Rectal smooth muscle tissue (tissue), 1 donor: ENCODE measurements around the gene RRP8.

Source experiments
- H3K27ac ChIP-seq: one replicate; pipeline ENCODE4 v1.7.0; 2013; ENCODE audit warnings: low read depth, low read length, inconsistent platforms
- H3K27me3 ChIP-seq: one replicate; pipeline ENCODE4 v1.7.0; 2013; ENCODE audit warnings: low read length; ENCODE audit not compliant: control insufficient read depth, insufficient read depth
- H3K36me3 ChIP-seq: one replicate; pipeline ENCODE4 v1.7.0; 2013; ENCODE audit warnings: low read length; ENCODE audit not compliant: control insufficient read depth, insufficient read depth
- H3K4me1 ChIP-seq: one replicate; pipeline ENCODE4 v1.7.0; 2013; ENCODE audit warnings: low read length; ENCODE audit not compliant: control insufficient read depth, insufficient read depth
- H3K4me3 ChIP-seq: one replicate; pipeline ENCODE4 v1.7.0; 2013; ENCODE audit warnings: low read length
- H3K9ac ChIP-seq: one replicate; pipeline ENCODE4 v1.7.0; 2013; ENCODE audit warnings: low read length

RRP8 gene

DNA sequence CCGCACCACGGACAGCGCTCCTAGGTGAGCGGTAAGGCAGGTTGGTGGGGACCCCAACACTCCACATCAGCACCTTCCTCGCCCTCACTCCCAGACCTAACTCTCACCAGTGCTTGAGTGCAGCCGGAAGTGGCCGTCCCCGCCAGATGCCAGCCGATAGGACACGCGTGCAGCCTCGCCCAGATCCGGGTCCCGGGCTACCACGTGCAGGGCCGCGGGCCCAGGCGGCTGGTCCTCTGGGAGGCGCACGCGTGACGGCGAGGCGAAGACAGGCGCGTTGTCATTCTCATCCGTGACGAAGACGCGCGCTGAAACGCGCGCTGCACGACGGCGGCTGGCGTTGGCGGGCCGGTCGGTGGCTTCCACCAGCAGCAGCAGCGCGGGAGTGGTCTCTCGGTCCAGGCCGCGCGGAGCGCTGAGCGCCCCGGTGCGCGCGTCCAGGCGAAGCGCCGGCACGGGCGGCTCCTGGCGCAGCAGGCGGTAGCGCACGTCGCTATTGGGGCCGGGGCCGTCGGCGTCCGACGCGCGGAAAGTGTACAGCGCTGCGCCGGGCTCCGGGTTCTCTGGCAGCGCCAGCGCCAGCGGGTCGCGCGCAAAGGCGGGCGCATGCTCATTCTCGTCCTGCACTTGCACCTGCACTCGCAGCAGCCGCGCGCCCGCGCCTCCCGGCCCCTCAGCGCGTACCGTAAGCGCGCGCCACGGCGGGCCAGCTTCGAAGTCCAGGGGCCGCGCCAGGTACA lies 26.6 kb upstream of the RRP8 start:
- H3K27ac ChIP-seq = no peak overlapping the region
- no peak overlapping the region for H3K4me3 ChIP-seq
- no peak overlapping the region for H3K9ac ChIP-seq
- peaks cover 39% of the 10 kb centered on the region for H3K36me3 ChIP-seq
- peaks cover 3% of the 10 kb centered on the region for H3K4me1 ChIP-seq
- H3K27me3 ChIP-seq = no peaks in the 10 kb centered on the region

DNA sequence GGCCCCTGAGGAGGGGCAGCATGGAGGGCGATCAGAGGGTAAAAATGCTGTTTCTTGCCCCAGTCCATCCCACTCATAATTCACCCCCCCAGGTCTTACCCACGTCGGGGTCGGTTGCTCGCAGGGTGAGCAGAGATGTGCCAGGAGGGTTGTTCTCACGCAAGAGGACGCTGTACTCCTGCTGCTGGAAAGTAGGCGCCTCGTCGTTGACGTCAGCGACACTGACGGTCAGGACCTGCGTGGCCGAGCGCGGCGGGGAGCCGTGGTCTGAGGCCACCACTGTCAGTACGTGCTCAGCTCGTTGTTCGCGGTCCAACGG lies 26.1 kb upstream of the RRP8 start:
- Histone ChIP-seq H3K4me1 (no peaks in the 10 kb centered on the region), H3K27ac (no peak overlapping the region), H3K27me3 (no peaks in the 10 kb centered on the region), H3K36me3 (peaks cover 39% of the 10 kb centered on the region), H3K4me3 (no peak overlapping the region), H3K9ac (no peak overlapping the region)

DNA sequence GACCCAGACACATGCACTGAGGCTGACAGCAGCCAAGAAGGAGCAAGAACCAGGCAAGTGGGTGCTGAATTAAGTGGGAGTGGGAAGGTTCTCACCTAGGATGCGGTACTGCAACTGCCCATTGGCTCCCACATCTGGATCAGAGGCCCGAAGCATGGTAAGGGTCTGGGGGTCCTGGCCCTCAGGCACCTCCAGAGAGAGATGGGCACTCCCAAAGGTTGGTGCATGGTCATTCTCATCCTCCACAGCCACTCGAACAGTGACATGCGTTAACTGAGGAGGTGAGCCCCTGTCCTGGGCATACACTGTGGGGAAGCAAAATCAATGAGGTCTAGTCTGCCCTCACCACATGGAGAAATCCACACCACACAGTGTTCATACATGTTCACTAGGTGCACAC lies 25.1 kb upstream of the RRP8 start:
- Histone ChIP-seq H3K9ac (no peak overlapping the region), H3K27ac (no peak overlapping the region), H3K4me3 (no peak overlapping the region), H3K36me3 (peaks cover 39% of the 10 kb centered on the region), H3K27me3 (no peaks in the 10 kb centered on the region), H3K4me1 (no peaks in the 10 kb centered on the region)

DNA sequence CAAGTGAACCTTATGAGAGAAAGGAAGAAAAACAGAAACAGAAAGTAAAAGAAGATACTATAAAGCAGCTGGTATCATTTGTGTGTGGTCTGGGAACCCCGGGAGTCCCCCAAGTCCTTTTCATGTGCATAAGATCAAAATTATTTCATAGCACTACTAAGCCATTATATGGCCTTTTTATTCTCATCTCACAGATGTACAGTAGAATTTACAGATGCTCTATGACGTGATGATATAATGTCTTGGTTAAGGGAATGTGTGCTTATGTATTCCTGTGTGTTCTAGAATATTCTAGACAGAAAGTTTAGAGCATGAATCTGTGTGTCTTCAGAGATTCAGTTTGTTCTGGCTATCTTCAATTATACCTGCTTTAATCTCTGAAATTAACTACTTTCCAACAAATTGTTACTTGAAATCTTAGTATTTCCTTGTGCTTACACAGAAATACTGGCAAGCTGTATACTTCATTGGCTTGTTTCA lies 24.4 kb upstream of the RRP8 start:
- no peaks in the 10 kb centered on the region for H3K4me1 ChIP-seq
- no peak overlapping the region for H3K27ac ChIP-seq
- H3K36me3 ChIP-seq = peaks cover 34% of the 10 kb centered on the region
- H3K4me3 ChIP-seq = no peak overlapping the region
- no peaks in the 10 kb centered on the region for H3K27me3 ChIP-seq
- H3K9ac ChIP-seq = no peak overlapping the region

DNA sequence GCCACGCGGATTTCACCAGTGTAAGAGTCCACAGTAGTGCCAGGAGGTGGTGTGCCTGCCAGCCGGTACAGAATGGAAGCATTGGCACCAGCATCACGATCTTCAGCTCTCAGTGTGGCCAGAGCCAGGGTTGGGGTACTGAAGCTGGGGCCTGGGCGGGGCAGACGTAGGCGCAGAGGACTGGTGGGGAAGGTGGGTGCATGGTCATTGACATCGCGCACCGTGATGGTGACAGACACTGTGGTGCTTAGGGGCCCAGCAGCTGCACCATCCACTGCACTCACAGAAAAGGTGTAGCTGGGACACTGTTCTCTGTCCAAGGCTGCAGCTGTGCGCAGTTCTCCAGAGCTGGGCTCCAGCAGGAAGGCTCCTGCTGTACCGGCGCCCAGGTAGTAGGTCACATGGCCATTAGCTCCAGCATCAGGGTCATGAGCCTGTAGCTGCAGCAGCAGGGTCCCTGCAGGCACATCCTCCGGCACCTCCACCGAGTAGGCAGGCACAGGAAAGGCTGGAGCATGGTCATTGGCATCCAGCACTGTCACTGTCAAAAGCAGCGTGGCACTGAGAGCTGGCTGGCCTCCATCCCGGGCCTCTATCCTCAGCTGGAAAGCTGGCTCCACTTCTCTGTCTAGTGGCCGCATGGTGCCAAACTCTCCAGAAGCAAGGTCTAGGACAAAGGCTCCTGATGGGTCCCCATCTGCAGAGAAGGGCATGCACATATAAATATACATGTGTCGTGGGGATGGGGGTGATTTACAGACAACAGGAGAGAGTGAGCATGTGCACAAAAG lies 23.8 kb upstream of the RRP8 start:
- Histone ChIP-seq H3K4me3 (no peak overlapping the region), H3K27ac (no peak overlapping the region), H3K36me3 (peaks cover 34% of the 10 kb centered on the region), H3K9ac (no peak overlapping the region), H3K4me1 (no peaks in the 10 kb centered on the region), H3K27me3 (no peaks in the 10 kb centered on the region)

DNA sequence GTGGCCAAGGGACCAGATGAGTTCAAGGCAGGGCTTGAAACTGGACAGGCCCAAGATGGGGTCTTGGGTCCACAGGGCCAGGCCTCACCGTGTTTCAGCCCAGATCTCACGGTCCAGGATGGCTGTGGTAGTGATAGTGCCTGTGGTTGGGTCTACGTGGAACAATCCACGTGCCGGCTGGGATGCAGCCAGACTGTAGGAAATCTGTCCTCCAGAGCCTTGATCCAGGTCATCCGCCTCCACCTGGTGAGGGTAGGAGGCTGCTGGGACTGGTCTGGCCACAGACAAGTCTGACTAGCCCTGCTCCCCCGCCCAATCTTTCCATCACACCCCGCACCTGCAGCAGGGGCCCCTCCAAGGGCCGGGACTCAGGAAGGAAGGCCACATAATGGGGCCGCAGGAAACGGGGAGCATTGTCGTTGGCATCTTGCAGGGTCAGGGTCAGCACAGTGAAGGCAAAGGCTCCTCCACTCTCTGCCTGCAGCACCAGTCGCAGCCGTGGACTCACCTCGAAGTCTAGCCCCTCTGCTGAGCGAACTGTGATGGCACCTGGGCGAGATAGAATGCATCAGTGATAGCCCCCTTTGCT lies 22.5 kb upstream of the RRP8 start:
- Histone ChIP-seq H3K4me1 (no peaks in the 10 kb centered on the region), H3K27ac (no peak overlapping the region), H3K4me3 (no peak overlapping the region), H3K9ac (no peak overlapping the region), H3K27me3 (no peaks in the 10 kb centered on the region), H3K36me3 (peaks cover 25% of the 10 kb centered on the region)

DNA sequence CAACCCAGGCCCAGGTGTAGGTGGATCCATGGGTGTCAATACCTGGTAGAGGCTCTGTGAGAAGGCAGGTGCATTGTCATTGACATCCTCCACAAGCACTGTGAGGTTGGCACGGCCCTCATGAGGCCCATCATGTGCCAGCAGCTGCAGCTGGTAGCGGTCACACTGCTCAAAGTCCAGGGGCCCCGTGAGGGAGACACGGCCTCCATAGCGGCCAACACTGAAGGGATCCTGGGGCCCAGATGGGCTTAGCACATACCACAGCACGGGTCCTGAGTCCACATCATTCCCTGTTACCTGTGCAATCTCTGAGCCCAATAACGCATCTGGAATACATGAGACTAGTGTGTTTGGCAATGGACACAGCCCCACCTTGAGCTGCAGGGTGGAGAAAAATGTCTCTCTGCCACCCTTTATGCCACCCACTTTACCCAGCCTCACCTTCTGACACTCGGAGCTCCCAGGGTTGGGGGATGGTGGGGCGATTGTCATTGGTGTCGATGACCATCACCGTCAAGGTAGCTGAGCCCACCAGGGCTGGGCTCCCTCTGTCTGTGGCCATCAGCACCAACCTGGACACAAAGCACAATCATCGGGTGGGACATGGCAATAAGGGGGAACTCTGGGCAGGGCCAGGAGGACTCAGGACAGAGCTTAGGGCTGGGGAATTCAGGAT lies 21.9 kb upstream of the RRP8 start:
- Histone ChIP-seq H3K27me3 (no peaks in the 10 kb centered on the region), H3K9ac (no peak overlapping the region), H3K4me1 (no peaks in the 10 kb centered on the region), H3K36me3 (peaks cover 25% of the 10 kb centered on the region), H3K27ac (no peak overlapping the region), H3K4me3 (no peak overlapping the region)

DNA sequence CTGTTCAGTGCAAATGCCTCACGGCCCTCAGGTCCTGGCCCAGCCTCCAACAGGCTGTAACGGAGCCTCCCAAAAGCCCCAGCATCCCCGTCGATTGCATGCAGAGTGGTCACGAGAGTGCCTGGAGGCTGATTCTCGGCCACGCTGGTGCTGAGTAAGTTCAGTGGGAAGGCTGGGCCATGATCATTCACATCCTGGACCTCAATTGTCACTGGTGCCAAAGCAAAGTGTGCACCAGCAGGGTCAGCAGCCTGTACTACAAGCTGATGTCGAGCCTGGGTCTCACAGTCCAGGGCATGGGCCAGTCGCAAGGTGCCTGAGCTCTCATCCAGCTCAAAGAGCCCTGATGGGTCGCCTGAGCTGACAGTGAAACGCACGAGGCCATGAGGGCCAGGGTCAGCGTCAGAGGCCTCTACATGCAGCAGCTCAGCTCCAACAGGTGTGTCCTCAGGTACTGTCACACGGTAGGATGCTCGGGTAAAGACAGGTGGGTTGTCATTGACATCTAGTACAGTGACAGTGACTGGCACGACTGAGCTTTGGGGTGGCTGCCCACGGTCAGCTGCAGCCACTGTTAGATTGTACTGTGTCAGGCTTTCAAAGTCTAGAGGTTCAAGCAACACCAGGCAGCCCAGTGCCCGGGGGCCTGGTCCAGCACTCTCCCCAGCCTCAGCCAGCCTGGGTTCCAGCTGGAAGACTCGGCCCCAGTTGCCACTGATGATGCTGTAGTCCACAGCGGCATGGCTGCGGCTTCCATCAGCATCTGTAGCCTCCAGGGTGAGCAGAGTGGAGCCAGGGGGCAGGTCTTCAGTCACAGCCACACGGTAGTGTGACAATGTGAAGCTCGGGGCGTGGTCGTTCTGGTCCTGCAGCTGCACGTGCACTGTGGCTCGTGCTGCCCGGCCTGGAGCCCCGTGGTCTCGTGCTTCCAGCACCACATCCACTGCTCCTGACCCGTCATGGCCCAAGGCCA lies 20.3 kb upstream of the RRP8 start:
- Histone ChIP-seq H3K36me3 (peaks cover 20% of the 10 kb centered on the region), H3K4me3 (no peak overlapping the region), H3K27ac (no peak overlapping the region), H3K4me1 (peaks cover 3% of the 10 kb centered on the region), H3K9ac (no peak overlapping the region), H3K27me3 (no peaks in the 10 kb centered on the region)

DNA sequence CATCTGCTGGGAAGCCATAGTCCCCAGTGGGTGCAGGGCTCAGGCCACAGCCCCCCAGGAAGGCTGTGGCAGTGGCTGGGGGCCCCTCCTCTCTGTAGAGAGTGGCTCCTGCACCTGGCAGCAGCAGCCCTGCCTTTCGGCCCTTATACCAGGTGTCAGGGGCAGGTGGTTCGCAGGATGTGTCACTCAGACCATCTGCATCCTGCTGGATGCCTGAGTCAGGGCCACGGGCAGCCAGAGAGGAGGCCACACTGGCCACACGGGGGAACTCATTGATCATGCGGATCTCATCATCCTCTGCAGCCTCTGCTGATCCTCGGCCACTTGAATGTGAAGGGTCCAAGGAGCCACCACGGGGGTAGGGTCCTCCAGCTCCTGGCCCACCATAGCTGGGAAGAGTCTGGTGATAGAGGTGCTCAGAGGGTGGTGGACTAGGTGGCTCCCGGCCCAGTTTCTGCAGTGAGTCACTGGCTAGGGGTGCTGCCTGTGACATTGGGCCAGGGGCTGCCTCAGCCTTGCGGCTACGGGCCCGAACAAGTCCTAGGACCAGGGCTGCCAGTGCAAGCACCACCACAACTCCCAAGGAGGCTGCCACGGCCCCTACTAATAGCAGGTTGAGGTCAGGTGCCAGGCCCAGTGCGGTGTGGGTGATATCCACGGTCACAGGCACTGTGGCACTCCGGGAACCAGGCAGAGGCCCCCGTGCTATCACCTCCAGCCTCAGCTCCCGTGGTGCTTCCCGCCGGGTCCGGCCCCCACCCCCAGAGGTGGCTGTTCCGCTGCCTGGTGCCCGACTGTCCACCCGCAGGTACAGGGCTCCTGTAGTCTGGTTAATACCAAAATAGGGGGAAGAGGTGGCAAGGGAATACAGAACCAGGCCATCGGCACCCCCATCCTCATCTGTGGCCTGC lies 19.1 kb upstream of the RRP8 start:
- H3K9ac ChIP-seq = no peak overlapping the region
- H3K27me3 ChIP-seq = no peaks in the 10 kb centered on the region
- H3K27ac ChIP-seq = no peak overlapping the region

DNA sequence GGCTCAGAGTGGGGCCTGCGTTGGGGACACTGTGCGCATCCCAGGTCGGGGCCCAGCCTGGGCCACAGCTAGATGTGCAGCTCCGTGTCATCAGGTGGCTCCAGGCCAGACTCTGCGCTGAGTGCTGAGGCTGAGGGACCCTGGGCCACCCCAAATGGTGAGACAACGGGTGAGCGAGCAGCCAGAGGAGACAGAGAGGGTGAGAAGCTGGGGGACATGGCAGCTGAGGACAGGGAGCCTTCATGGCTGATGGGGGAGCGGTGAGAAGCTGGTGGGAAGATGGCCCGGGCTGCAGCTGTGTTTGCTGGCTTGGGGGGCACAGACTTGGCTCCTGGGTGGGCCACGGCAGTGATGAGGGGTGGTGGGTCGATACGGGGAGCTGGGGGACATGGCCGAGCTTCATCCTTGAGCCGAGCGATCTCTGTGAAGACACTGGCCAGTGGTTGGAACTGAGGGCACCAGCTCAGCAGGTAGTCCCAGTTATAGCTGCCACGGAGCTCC lies 18.3 kb upstream of the RRP8 start:
- Histone ChIP-seq H3K27me3 (no peaks in the 10 kb centered on the region), H3K36me3 (peaks cover 14% of the 10 kb centered on the region), H3K4me1 (peaks cover 10% of the 10 kb centered on the region)

More for the DNA sequence above, 19.1 kb upstream of the RRP8 start:
- H3K4me3 ChIP-seq = no peak overlapping the region
- H3K36me3 ChIP-seq = peaks cover 19% of the 10 kb centered on the region
- H3K4me1 ChIP-seq = peaks cover 6% of the 10 kb centered on the region

DNA sequence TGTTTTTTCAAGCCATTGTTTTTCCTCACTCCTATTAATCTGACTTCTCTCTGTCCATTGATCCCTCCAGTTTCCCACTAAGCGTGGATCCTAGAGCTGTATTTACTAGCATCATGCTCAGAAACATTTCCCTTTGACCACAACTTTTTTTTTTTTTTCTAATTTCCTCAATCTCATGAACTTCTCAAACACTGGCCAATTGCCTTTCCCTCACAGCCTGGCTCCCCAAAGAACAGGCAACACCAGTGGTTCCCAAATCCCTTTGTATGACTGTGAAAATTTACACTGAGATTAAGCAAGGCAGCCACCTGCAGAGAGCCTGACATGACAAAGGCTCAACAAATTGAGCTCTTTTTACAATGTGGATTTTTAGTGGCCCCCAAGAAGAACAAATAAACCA lies 17.2 kb upstream of the RRP8 start:
- peaks cover 9% of the 10 kb centered on the region for H3K36me3 ChIP-seq
- H3K4me1 ChIP-seq = peaks cover 10% of the 10 kb centered on the region
- H3K4me3 ChIP-seq = no peak overlapping the region
- no peak overlapping the region for H3K27ac ChIP-seq
- H3K9ac ChIP-seq = no peak overlapping the region
- H3K27me3 ChIP-seq = no peaks in the 10 kb centered on the region

More for the DNA sequence above, 18.3 kb upstream of the RRP8 start:
- H3K27ac ChIP-seq = no peak overlapping the region
- H3K9ac ChIP-seq = no peak overlapping the region
- H3K4me3 ChIP-seq = no peak overlapping the region
